Caki2 (cell line): ENCODE measurements around the gene GAST. TPM values are rescaled to one million over a fixed set of nuclear protein-coding genes. Genes with fewer than 3 reads are reported as not detected.
"Not testable (repeated sequence)": the region's sequence is repeated elsewhere in the genome, so short reads cannot be mapped to it uniquely, and the experiment has no call there.

ENCODE experiments used
- DNase-seq: peaks from one replicate; pipeline ENCODE4 v3.0.0-alpha.2; 2015; ENCODE audit warnings: low read depth
- in situ Hi-C: cut with HindIII; loops from 2 replicates; pipeline ENCODE4 v1.10.0; 2016; ENCODE audit warnings: low sequenced_read_pairs, low pct_unique_long_range_greater_than_20kb, mixed read lengths
- total RNA-seq: library from RNA; depleted of rRNA; stranded (reverse); fragments of >200 nt; shearing (Covaris generic); gene quantifications from 2 replicates; pipeline ENCODE4 v1.2.3, GENCODE V29; 2014; ENCODE audit warnings: low replicate concordance; rRNA removed

The GAST gene
- total RNA-seq, result not detected in 2 replicates

DNA sequence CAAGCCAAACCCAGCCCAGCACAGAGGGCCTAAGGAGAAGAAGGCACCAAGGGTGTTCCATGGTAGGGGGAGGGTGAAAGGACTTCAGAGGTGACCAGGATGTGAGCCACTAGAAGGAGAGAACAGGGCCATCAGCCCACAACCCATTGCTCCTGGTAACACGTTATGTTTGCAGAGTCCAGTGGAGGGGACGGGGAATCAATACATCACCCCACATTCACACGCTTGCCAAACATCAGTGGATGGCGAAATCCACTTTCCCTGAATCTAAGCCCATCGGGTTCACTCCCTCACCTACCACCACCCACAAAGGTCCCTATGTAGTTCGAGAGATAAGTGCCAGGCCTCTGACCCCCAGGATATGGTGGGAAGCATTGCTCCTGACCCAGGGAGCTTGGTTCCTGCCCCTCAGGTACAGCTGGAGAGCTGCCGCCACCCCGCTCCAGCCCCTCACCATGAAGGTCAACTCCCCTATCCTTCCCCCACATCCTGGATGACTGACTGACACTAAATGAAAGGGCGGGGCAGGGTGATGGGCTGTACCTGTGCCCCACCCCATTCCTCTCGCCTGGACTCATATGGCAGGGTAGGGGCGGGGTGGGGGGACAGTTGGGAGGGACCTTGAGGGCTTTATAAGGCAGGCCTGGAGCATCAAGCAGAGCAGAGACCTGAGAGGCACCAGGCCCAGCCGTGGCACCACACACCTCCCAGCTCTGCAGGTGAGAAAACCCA, at the start of gene GAST:
Gene GAST (plus strand): TSS at position 663 of the 732 bp plus-strand sequence. CDS start 3,106 bp downstream, outside the sequence.
- DNase-seq, result no peak
- in situ Hi-C loops, result loop anchor here (25.0 kb wide), 2 partner anchors 100 to 275 kb away; partner anchors contain the start of genes FKBP10 and P3H4

DNA sequence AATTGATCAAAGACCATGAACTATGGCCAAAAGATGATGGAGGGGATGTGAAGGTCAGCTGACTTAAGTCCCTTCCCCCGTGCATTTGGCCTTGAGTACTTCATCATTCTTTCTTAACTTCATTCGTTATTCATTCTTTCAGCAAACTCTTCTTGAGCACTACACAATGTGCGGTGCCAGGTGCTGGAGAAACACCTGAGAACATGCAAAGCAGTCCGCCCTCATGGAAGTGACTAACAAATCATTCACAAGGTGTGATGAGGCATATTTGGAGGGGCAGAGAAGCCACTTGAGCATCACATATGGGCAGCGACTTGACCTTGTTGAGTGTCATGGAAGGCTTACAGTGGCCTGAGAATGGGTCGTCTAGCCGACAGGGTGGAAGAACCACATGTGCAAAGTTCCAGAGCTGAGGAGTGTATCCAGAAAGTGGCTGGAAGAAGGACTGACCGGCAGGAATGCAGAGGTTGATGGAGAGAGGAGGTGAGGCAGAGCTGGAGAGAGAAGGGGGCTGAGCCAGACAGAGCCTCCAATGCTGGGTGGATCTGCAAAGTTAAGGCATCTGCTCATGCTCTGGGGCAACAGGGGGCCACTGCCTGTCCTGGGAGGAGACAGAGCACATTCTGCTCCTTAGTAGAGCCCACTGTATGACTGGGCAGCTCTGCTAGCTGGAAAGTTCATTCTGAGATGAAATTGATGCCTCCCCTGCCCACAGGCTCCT, 48.5 kb upstream of the GAST start:
- in situ Hi-C loops, result no loop called here
- no peak for DNase-seq

DNA sequence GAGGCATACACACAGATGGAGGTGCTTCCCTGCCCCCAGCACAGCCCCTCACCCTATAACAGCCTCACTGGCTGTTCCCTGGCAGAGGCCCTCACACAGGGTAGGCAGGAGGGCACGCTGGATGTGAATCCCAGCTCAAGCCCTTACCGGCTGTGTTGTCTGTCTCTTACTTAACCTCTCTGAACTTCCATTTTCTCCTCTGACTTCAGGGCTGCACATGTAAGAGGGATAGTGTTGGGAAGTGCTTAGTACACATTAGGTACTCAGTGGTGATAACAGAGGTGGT, 48.0 kb upstream of the GAST start:
- in situ Hi-C loops, result no loop called here
- DNase-seq, result no peak

DNA sequence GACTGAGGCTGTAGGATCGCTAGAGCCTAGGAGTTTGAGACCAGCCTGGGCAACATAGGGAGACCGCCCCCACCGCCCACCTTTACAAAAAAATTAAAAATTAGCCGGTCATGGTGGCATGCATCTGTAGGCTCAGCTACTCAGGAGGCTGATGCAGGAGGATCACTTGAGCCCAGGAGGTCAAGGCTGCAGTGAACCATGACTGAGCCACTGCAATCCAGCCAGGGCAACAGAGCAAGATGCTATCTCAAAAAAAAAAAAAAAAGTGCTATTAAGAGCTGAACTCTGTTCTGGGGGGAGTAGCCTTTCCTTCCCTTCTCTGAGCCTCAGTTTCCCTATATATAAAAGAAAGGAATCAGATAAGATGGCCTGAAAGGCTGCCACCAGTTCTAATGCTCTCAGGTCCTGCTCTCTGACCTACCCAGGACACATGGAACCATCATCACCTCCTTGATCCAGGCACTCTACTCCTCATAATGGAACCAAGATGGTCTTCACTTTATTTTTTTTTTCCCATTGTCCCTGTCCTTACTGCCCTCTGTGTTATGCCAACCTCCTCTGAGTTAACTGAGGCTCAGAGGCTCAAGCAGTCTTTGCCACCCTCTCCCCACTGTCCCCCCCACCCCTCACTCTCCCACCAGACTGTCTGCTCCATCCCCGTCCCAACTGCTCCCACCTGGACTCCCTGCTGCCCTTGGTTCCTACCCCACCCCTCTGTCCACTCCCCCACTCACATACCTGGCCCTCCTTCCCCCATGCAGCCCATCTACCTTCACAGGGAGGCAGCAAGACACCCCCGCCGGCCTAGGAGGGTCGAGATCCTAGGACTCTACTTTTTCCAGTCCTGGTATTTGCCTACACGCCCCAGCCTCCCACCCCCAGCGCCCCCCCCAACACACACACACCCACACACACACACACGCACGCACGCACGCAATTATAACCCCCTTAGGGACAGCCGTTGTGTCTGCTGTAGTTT, 47.3 kb upstream of the GAST start:
- in situ Hi-C loops, result no loop called here

DNA sequence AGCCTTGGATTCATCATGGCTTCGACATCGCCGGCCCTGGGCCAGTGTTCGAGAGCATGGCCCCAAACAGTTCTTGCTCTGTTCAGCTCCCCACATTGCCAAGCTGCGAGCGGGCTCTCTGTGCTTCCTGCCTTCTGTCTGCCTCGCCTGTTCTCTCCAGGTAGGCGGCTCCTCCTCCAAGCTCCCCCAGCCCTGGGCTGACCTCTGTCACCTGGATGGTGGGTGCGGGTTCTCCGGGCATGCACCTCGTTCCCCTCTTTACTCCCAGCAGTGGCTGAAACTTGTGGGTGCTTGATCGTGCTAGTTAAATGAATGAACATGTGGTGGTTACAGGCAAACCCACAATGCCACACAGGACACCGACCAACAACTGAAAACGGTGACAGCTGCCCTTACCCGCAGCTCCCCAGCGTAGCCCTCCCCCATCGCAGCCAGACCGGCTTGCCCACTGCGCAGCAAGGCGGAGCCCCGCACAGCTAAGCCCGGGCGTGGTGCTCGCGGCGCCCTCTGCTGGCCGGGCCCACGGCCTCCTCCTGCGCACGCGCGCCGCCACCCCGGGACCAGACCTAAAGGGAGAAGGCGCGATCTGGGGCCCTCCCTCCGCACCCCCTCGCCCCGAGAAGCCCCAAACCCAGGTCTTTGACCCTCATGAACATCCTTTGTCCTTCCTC, 46.4 kb upstream of the GAST start:
- peak; percentile 82 for DNase-seq
- in situ Hi-C loops, result no loop called here

More for the DNA sequence above, 47.3 kb upstream of the GAST start:
- DNase-seq, result peak; percentile 36

DNA sequence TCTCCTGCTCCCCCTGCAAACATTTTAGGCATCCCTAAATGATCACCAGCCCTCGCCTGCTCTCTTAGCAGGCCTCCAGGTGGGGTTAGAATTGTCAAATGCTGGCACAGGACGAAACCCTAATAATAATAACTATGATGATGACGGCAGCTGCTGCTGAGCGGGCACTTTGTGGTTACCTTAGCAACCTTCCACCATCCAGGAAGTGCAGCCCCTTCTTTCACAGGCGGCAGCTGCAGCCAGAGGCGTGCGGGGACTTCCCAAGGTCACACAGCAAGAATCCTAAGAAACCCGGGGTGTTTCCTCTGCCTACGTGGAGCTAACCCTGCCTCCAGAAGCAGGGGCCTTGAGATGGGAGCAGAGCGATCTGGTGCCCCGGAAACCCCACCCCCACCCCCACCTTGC, 45.9 kb upstream of the GAST start:
- in situ Hi-C loops, result no loop called here

GRCh38 chr17:41666708-41667279, 45.3 kb upstream of the GAST start:
- peak; percentile 77 for DNase-seq
- in situ Hi-C loops, result no loop called here

More for the DNA sequence above, 45.9 kb upstream of the GAST start:
- peak; percentile 74 for DNase-seq

DNA sequence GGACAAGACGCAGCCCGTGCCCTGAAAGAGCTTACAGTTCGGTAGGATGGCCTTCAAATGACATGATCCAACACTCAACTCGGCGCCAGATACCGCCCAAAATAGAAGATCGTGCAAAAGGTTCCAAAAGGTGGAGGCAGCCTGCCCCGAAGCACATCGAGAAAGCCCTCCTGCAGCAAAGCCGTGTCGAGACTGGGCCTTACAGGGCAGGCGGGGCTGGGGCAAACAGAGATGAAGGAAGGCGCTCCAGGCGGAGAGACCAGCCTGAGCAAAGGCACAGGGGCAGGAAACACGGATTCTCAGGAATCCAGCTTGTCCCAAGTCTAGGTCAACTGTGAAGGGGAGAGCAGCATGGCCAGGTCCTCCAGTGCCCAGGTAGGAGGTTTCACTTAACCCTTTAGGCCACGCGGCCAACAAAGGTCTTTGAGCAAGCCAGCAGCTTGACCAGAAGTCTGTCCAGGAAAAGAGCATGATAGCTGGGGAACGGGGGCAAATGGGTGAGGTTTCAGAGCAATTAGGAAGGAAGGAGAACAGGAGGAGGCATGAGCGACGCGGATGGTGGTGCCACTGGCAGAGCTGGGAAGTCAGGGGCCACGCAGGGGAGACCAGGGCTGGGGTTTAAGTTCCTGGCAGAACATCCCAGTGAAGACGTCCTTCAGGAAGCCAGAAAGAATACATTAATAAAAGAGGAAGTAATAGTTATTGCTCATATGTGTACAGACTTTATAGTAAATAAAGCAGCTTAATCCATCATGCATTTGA, 44.7 kb upstream of the GAST start:
- DNase-seq, result no peak
- in situ Hi-C loops, result no loop called here

- no peak for DNase-seq
- in situ Hi-C loops, result no loop called here
These were observed 40.0 kb upstream of the GAST start for GRCh38 chr17:41672153-41672552.

- in situ Hi-C loops, result not testable (repeated sequence)
These were observed 36.7 kb upstream of the GAST start for GRCh38 chr17:41675157-41676057.

GRCh38 chr17:41676058-41676419, 36.1 kb upstream of the GAST start:
- in situ Hi-C loops, result no loop called here
- no peak for DNase-seq

More at GRCh38 chr17:41675157-41676057, 36.7 kb upstream of the GAST start:
- DNase-seq, result peak; percentile 66

DNA sequence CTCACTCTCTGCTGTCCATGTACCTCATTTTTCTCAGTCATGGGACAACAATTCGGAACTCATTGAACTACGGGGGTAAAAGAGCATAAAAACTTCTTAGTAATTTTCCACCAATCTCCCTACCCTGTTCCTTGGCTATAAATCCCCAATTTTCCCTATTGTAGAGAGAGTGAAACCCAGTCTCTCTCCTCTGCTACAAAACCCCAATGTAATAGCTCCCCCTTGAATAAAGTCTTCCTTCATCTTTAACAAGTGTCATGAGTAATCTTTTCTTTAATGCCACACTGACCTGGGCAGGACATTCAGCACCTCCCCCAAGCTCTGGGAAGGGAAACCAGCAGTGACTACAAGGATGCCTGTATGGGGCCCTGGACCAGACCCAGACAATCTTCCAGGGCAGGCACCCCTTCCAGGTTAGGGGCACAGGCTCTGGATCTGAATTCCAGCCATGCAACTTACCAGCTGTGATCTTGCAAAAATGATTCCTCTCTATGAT, 33.7 kb upstream of the GAST start:
- DNase-seq, result peak; percentile 94
- in situ Hi-C loops, result no loop called here

DNA sequence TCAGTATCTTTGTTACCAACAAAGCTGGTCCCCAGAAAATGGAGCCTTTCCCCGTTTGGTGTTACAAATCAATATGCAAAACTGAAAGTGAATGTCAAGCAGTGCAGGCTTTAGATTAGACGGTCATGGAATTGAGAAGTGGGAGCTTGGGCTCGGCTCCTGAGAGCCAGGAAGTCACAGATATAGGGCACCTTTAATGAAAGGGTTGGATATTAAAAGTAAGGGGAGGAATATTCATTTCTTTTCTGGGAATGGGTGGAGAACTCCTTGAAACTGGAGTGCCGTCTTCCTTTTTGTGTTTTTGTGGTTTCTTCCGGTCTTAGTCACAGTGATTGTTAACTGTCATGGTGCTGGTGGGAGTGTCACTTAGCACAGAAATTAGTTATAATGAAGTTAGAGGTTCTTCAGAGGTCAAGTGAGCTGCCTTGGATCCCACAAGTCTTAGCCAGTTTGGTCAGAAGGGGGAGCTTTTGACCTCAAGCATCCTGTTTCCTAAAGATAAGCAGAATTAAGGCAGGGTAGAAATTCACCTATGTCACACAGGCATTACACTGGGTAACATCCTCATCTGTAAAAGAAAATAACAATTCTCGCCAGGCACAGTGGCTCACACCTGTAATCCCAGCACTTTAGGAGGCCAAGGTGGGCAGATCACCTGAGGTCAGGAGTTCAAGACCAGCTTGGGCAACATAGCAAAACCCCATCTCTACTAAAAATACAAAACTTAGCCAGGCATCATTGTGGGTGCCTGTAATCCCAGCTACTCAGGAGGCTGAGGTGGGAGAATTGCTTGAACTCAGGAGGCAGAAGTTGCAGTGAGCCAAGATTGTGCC, 33.0 kb upstream of the GAST start:
- peak; percentile 99 for DNase-seq

DNA sequence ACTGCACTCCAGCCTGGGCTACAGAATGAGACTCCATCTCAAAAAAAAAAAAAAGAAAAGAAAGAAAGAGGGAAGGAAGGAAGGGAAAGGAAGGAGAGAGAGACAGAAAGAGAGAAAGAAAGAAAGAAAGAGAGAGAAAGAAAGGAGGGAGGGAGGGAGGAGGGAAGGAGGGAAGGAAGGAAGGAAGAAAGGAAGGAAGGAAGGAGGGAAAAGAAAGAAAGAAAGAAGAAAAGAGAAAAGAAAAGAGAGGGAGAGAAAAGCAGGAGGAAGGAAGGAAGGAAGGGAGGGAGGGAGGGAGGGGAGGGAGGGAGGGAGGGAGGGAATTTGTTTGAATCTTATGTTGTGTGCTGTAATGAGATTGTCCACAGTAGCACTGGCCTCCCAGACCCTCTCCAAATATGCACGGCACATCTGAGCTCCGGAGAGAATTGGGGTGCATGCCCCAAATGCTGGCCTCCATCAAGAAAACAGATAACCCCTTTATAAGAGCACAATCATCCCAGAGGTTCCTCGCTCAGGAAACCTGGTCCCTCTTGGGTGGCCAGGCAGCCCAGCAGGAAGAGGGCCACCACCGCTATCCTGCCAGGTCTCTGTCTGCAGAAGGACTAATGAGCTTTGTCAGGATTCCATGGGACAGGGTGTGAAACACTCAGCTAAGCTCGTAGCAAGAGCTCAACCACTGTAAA, 32.2 kb upstream of the GAST start:
- in situ Hi-C loops, result no loop called here
- no peak for DNase-seq

More for the DNA sequence above, 33.0 kb upstream of the GAST start:
- in situ Hi-C loops, result no loop called here
